DMS53 treated with DMSO at 0.1 percent for 48 hours (cell line): ENCODE data around the gene MBOAT1.
A peak's percentile ranks its signal among the peaks of the same experiment; 100 is the strongest.

Experiments used
- DNase-seq: peaks from one replicate; lab custom pipeline; 2025; ENCODE audit not compliant: unreplicated experiment; lab: John Stamatoyannopoulos, UW

MBOAT1 gene

DNA sequence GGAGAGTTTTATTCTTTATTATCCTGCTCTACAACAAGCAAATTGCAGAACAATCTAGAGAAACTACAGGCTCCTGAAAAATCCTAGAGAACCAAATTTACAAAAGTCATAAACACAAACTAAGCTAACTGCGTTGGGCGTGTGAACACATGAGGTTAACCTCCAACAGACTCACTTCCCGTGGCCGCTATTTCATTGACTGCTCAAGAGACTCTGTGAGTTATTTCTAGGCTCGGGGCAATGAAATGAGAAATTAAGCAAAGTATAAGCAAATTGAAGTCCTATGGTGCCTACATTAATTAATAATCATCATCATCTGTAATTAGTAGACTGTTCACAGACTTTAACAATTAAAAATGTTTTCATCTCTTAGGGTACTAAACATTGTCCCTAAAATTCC lies 100.0 kb downstream of the MBOAT1 start:
- no peak for DNase-seq

DNA sequence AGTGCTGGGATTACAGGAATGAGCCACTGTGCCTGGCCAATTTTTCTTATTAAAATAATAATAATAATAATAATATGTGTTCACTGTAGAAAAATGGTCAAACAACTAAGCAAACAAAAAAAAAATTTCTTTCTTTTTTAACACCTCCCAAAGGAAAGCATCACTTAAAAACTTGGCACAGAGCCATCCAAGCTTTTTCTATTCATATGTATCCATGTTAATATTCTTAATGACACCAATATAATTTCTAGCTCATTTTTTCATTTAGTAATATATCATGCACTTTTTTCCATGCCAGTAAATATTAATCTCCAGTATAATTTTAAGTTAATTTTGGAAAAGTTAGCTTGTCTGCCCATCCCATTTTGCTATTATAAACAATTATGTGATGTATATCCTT lies 101.8 kb downstream of the MBOAT1 start:
- DNase-seq = no peak

DNA sequence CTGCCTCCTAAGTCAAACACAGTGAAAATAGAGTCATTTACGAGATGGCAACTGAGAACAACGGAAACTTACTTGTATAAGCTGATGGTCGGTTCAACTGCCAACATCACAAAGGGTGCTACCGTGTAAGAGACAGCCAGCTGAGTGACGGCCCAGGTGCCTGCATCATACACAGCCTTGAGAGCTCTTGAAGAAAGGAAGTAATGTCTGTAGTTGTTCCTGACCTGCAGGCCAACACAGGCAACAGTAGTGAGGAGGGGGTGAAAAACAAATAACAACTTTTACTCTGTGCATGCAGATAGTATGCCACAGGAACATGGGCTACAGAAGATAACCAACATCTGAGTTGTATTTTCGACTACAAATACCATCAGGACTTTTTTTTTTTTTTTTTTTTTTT lies 102.7 kb downstream of the MBOAT1 start:
- DNase-seq = no peak

DNA sequence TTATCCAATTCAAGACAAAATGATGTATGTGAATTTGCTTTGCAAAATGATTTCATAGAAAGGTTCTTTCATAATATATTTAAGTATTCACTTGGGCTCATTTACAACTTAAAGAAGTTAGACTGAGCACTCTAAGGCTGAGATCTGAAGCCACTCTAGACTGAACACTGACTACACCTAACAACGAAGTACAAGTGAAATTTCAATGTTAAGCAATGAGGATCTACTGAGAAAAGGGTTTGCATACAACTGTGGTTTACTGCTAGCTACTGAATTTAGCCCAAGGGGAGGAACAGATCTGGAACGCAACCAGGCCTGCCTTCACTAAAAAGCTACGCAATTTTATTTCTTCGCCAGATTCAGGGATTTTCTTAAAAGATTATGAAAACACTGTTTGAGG lies 106.4 kb downstream of the MBOAT1 start:
- DNase-seq = no peak

DNA sequence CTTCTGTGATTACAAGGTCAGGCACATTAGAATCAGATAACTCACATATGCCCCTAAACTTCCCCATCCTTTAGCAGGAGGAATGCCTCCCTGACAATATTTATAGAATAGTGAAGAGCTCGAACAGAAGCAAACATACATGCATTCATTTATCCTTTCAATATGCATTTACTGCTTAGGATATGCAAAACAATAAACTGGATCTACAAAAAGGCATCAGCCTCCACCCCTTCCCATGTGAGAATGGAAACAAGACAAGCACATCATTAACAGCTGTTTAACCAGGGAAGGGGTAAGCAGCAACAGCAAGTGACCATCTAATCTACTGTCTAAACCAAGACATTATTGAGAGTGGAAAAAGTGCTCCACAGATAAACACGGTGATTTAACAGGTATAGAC lies 107.6 kb downstream of the MBOAT1 start:
- no peak for DNase-seq

DNA sequence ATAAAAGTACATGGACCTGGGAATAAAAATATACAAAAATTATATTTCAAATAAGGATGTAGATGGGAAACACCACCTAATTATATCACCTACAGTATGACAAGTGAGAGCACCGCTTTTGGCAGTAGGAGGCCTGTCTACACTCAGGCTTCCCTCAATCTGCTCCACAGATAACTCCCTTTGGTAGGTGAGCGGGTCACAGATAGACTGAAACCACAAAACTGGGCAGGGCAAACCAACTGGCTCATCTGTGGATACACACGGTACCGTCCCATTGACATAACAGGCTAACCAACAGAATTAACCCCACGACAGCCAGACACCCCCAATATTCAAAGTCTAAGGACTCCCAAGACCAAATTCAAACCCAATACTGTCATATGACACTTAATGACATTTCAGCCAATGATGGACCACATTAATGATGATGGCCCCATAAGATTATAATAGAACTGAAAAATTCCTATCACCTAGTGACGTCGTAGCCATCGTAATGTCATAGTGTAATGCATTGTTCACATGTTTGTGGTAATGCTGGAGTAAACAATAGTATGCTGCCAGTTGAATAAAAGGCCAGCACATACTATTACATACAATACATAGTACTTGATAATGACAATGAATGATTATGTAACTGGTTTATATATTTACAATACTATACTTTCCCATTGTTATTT lies 109.7 kb downstream of the MBOAT1 start:
- DNase-seq = no peak

GRCh38 chr6:20099156-20099555 lies 113.1 kb downstream of the MBOAT1 start:
- DNase-seq = no peak

DNA sequence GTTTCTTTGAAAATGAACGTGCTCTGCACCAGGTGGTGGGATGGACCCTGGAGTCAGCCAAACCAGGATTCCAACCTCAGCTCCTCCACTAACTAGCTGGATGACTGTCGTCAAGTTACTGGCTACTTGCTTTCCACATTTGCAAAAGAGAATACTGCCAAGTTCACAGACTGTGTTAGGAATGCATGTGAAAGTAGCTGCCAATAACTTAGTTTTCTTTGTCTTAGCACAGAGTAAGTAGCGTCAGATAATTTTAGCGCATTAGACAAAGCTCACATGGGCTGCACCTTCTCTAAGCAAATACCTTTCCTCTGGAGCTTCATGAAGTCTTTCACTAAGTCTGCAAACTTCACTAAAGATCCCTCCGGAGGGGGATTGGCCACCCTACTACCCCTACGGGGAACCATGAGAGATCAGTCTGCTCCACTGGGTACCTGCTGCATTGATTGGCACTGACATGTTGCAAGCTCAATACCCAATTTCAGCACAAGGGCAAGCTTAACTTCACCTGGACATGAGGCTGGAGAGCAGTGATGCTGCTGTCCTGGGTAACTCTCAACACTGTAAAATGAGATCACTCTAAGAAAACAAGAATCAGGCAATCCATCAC lies 113.9 kb downstream of the MBOAT1 start:
- DNase-seq = no peak

GRCh38 chr6:20096536-20096935 lies 115.7 kb downstream of the MBOAT1 start:
- DNase-seq = no peak

DNA sequence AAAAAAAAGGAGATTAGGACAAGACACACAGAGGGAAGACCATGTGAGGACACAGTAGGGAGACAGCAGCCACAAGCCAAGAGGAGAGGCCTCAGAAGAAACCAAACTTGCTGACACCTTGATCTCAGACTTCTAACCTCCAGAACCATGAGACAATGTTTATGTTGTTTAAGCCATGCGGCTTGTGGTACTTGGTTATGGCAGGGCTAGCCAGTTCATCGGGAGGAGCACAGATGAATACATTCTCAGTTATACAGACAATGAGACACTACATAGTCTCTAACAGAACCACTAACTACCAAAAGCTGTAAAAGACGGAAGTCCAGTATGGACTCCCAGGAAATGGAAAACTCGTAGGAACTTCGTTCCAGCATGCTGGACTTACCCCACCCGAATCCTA lies 116.8 kb downstream of the MBOAT1 start:
- DNase-seq = no peak

DNA sequence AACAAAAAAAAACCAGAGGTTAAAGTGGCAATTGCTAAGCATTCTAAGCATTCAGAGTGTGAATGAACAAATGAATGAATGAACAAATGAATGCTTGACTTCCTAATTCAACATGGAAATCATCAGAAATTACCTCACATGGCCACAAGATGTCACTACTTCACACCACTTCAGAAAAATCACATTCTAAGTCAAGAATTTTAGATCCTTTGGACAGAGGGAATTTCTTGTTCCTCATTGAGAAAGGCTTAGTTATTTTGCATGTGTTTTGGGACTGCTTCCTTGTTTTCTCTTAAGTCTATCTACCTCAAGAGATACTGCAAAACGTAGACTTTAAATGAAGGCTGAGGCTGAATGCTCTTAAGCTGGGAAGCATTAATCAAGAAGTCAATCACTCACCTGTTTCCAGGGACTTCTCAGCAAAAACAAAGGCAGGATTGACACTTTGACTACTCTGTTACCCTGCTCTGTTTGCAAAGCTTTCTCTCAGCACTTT lies 120.2 kb downstream of the MBOAT1 start:
- peak; percentile 45 for DNase-seq

DNA sequence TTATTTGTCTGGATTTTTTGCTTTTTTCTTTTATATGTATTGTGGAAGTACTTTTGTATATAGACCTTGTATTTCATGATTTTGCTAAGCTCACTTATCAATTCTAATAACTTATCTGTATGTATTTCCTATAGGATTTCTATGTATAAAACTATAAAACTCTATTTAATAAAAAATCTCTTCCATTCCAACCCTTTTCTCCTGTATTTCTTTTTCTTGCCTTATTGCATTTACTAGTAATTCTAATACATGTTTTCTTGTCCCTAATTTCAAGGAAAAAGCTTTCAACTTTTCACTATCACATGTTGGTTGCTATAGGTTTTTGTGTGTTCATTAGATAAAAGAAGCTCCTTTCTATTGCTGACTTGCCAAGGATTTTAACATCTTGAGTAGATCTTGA lies 125.3 kb downstream of the MBOAT1 start:
- no peak for DNase-seq

GRCh38 chr6:20085817-20086216 lies 126.5 kb downstream of the MBOAT1 start:
- DNase-seq = peak; percentile 47

GRCh38 chr6:20084411-20084810 lies 127.9 kb downstream of the MBOAT1 start:
- DNase-seq = no peak

DNA sequence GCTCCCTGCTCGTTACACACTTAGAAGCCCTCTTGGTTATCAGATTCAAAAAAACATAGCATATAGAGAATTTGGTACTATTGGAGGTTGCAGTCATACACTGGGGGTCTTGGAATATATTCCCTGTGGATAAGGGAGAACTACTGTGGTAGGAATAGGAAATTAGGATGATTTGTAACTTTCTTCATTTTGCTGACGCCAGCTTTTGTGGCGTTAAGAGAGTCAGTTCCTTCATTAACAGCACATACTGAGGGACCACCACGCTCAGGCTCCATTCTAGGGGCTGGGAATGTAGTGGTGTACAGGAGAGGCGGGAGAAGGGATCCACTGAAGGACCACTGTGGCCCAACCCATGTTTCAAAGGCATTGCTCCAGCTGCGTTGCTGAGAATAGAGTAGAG lies 140.3 kb downstream of the MBOAT1 start:
- no peak for DNase-seq

- DNase-seq = no peak
Measured at GRCh38 chr6:20070047-20070446, 142.2 kb downstream of the MBOAT1 start.

DNA sequence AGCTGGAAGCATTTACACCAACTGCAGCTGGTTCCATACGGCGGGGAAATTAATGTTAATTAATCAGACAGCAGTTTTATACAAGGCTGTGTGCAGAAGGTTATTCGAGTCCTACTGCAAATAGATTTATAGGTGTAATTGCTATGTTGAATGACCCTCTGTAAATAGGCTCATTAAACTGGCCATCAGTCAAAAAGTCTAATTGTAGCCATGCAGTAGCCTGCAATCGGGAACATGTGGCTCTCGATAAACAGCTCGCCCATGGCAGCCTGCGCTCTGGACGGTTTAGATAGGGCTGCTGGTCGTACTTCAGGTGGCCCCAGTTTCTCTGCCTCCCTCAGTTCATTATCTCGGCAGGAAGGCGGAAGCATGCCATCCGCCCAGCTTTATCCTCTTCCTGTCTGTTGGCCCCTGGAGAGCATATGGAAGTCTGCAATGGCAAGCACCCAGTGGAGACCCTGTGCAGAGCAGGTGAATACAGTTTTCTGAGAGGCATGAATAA lies 143.2 kb downstream of the MBOAT1 start:
- DNase-seq = no peak

DNA sequence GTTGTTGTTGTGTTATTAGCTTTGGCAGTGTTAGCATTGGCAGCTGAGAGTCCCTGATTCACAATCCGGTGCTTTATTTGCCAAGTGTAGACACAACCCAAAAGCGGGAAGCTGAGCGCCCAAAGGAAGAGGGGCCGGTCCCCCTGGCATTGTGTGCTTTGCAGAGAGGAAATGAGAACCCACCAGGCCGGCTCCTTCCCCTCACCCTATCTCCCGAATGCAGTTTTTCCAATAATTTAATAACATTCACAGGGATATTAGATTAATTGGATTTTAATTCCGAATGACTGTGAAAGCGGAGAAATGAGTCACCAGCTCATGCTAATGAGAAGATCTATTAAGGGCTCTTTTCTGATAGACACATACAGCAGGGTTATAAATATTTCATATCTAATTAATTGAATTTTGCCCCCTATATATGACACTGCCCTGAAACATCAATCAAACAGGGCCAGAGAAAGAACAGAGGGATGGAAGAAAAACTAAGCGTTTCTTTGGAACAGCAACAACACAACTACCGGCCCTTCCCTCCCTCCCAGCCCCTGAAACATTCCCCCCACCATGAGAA lies 143.8 kb downstream of the MBOAT1 start:
- DNase-seq = no peak

- DNase-seq = no peak
Measured at GRCh38 chr6:20061952-20062351, 150.3 kb downstream of the MBOAT1 start.

GRCh38 chr6:20060252-20060651 lies 152.0 kb downstream of the MBOAT1 start:
- DNase-seq = no peak

GRCh38 chr6:20058912-20059311 lies 153.4 kb downstream of the MBOAT1 start:
- DNase-seq = no peak

- DNase-seq = no peak
Measured at GRCh38 chr6:20058121-20058905, 154.0 kb downstream of the MBOAT1 start.
